Neural cell (in vitro differentiated cells): Measurements from ENCODE around the gene E2F3. TPM values are rescaled to one million over a fixed set of nuclear protein-coding genes. Genes with fewer than 3 reads are reported as not detected.

Source experiments
- H2AFZ ChIP-seq: fragments of 200-600, 300-800 bp; sonication (generic), shearing (Covaris generic); 2 replicates; pipeline ENCODE4 v1.6.0; 2014; ENCODE audit warnings: low read depth, mild to moderate bottlenecking, antibody characterized with exemption, low read length, moderate library complexity
- H3F3A ChIP-seq: fragments of 200-600 bp; shearing (Covaris generic); 2 replicates; pipeline ENCODE4 v1.6.1; 2016; ENCODE audit warnings: mild to moderate bottlenecking, moderate library complexity, mixed read lengths, antibody characterized with exemption, low read length; ENCODE audit not compliant: insufficient read depth, poor library complexity, severe bottlenecking
- H3K27ac ChIP-seq: fragments of 200-600, 300-800 bp; sonication (generic), shearing (Covaris generic); 2 replicates; pipeline ENCODE4 v1.5.1; 2014; ENCODE audit warnings: mild to moderate bottlenecking, low read length, moderate library complexity
- H3K27me3 ChIP-seq: fragments of 300-800, 200-600 bp; sonication (generic), shearing (Covaris generic); 2 replicates; pipeline ENCODE4 v1.6.0; 2014; ENCODE audit warnings: mild to moderate bottlenecking, low read depth, low read length, moderate library complexity; ENCODE audit not compliant: insufficient read depth
- H3K36me3 ChIP-seq: fragments of 300-800, 200-600 bp; sonication (generic), shearing (Covaris generic); 2 replicates; pipeline ENCODE4 v1.5.1; 2014; ENCODE audit warnings: mild to moderate bottlenecking, antibody characterized with exemption, low read length, moderate library complexity; ENCODE audit not compliant: insufficient read depth
- H3K4me2 ChIP-seq: fragments of 300-800, 200-600 bp; sonication (generic), shearing (Covaris generic); 2 replicates; pipeline ENCODE4 v1.6.0; 2014; ENCODE audit warnings: mild to moderate bottlenecking, low read length
- H3K4me3 ChIP-seq: fragments of 300-800, 200-600 bp; sonication (generic), shearing (Covaris generic); 2 replicates; pipeline ENCODE4 v1.5.1; 2014; ENCODE audit warnings: mild to moderate bottlenecking, low read length, moderate library complexity
- H3K79me2 ChIP-seq: fragments of 200-600 bp; shearing (Covaris generic); replicated peaks from 2 replicates; pipeline ENCODE4 v1.6.0; 2014; ENCODE audit warnings: mild to moderate bottlenecking, low read length, moderate library complexity; ENCODE audit not compliant: insufficient read depth
- H3K9ac ChIP-seq: fragments of 300-800, 200-600 bp; sonication (generic), shearing (Covaris generic); 2 replicates; pipeline ENCODE4 v1.6.1; 2016; ENCODE audit warnings: mild to moderate bottlenecking, low read length, mixed read lengths
- H3K9me2 ChIP-seq: fragments of 200-600 bp; shearing (Covaris generic); 2 replicates; pipeline ENCODE4 v1.6.1; 2016; ENCODE audit warnings: mild to moderate bottlenecking, low read length, mixed read lengths; ENCODE audit not compliant: insufficient read depth
- H3K9me3 ChIP-seq: fragments of 200-600, 300-800 bp; sonication (generic), shearing (Covaris generic); 2 replicates; pipeline ENCODE4 v1.6.1; 2016; ENCODE audit warnings: mild to moderate bottlenecking, mixed run types, low read length, moderate library complexity, mixed read lengths
- H4K20me1 ChIP-seq: fragments of 200-600 bp; shearing (Covaris generic); 2 replicates; pipeline ENCODE4 v1.6.1; 2016; ENCODE audit warnings: mild to moderate bottlenecking, mixed run types; ENCODE audit not compliant: insufficient read depth
- CTCF ChIP-seq: fragments of 450-650 bp; IDR thresholded peaks from 2 replicates; pipeline ENCODE4 v1.5.1; 2014; ENCODE audit warnings: antibody characterized with exemption, mild to moderate bottlenecking, moderate library complexity; ENCODE audit not compliant: poor library complexity, severe bottlenecking
- EP300 ChIP-seq: fragments of 450-650 bp; conservative IDR thresholded peaks from 2 replicates; pipeline ENCODE4 v1.6.1; 2014; ENCODE audit warnings: antibody characterized with exemption, mild to moderate bottlenecking, moderate library complexity; ENCODE audit not compliant: poor library complexity, severe bottlenecking
- EZH2 ChIP-seq: fragments of 200-600, 300-800 bp; shearing (Covaris generic), sonication (generic); IDR thresholded peaks from 2 replicates; pipeline ENCODE4 v1.6.1; 2014; ENCODE audit warnings: antibody characterized with exemption, low read length, borderline replicate concordance, mild to moderate bottlenecking; ENCODE audit not compliant: insufficient read depth, poor library complexity, severe bottlenecking
- MXI1 ChIP-seq: fragments of 450-650 bp; conservative IDR thresholded peaks from 2 replicates; pipeline ENCODE4 v1.6.1; 2014; ENCODE audit warnings: antibody characterized with exemption, mild to moderate bottlenecking; ENCODE audit not compliant: poor library complexity, severe bottlenecking
- POLR2AphosphoS5 ChIP-seq: IDR thresholded peaks from 2 replicates; pipeline ENCODE4 v1.6.1; 2012
- RAD21 ChIP-seq: fragments of 450-650 bp; conservative IDR thresholded peaks from 2 replicates; pipeline ENCODE4 v1.6.1; 2014; ENCODE audit warnings: antibody characterized with exemption, mild to moderate bottlenecking, moderate library complexity
- REST ChIP-seq: IDR thresholded peaks from 2 replicates; pipeline ENCODE4 v1.6.1; 2012; ENCODE audit warnings: borderline replicate concordance
- SMC3 ChIP-seq: fragments of 450-650 bp; conservative IDR thresholded peaks from 2 replicates; pipeline ENCODE4 v1.6.1; 2014; ENCODE audit warnings: antibody characterized with exemption, mild to moderate bottlenecking, moderate library complexity; ENCODE audit not compliant: poor library complexity
- TAF1 ChIP-seq: IDR thresholded peaks from 2 replicates; pipeline ENCODE4 v1.6.1; 2012; ENCODE audit warnings: low read depth
- polyA plus RNA-seq: library from polyadenylated mRNA; depleted of rRNA; stranded (reverse); fragments of >200 nt; gene quantifications from 2 replicates; pipeline ENCODE4 v1.2.3, GENCODE V29; 2014

Gene E2F3
- polyA plus RNA-seq, 1 donor from 2014 or later, result 4.8 TPM

DNA sequence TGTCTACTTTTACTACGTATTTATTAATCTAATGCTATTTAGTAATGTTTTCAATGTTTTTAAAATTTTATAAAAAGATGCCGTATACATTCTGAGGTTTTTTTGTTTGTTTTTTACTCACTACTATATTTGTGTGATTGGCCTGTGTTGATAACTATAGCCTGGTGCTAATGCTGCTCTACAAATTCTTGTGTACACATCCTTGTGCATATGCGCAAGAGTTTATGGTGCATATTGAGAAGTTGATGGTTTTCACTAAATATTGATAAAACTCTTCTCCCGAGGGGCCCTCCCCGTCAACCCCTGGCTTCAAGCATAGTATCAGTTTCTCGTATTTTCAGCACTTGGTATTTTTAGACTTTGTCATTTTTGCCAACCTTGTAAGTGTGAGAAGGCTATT is 59.9 kb downstream of the E2F3 start:
- Histone ChIP-seq H2AFZ (no peak overlapping the region), H3K79me2 (no peaks in the 10 kb centered on the region), H3K4me2 (no peak overlapping the region), H3K4me3 (no peak overlapping the region), H3F3A (no peaks in the 10 kb centered on the region), H3K9me3 (no peaks in the 10 kb centered on the region), H3K36me3 (no peaks in the 10 kb centered on the region), H4K20me1 (no peaks in the 10 kb centered on the region), H3K27me3 (no peaks in the 10 kb centered on the region), H3K27ac (no peak overlapping the region), H3K9me2 (no peaks in the 10 kb centered on the region), H3K9ac (no peak overlapping the region)
- no peak for TF ChIP-seq REST
- TF ChIP-seq CTCF, result no peak
- TF ChIP-seq POLR2AphosphoS5, result no peak
- no peak for TF ChIP-seq SMC3
- no peak for TF ChIP-seq EP300
- no peak for TF ChIP-seq TAF1
- no peak for TF ChIP-seq MXI1
- no peak for TF ChIP-seq RAD21

GRCh38 chr6:20463396-20463795 is 61.7 kb downstream of the E2F3 start:
- Histone ChIP-seq H3K9me3 (no peaks in the 10 kb centered on the region), H3K9me2 (no peaks in the 10 kb centered on the region), H3K9ac (no peak overlapping the region), H3K4me3 (no peak overlapping the region), H4K20me1 (no peaks in the 10 kb centered on the region), H2AFZ (no peak overlapping the region), H3K79me2 (no peaks in the 10 kb centered on the region), H3K36me3 (no peaks in the 10 kb centered on the region), H3K4me2 (no peak overlapping the region), H3F3A (no peaks in the 10 kb centered on the region), H3K27ac (no peak overlapping the region), H3K27me3 (no peaks in the 10 kb centered on the region)
- TF ChIP-seq TAF1, result no peak
- TF ChIP-seq MXI1, result no peak
- TF ChIP-seq REST, result no peak
- TF ChIP-seq EP300, result no peak
- TF ChIP-seq POLR2AphosphoS5, result no peak
- no peak for TF ChIP-seq RAD21
- TF ChIP-seq EZH2, result no peak
- TF ChIP-seq SMC3, result no peak
- TF ChIP-seq CTCF, result no peak
